ENCODE data around the gene SEMA5A. TPM values are rescaled to one million over a fixed set of nuclear protein-coding genes. Genes with fewer than 3 reads are reported as not detected.

Gene SEMA5A
- polyA plus RNA-seq, 1 donor from 2014 or later = 3.2 TPM

DNA sequence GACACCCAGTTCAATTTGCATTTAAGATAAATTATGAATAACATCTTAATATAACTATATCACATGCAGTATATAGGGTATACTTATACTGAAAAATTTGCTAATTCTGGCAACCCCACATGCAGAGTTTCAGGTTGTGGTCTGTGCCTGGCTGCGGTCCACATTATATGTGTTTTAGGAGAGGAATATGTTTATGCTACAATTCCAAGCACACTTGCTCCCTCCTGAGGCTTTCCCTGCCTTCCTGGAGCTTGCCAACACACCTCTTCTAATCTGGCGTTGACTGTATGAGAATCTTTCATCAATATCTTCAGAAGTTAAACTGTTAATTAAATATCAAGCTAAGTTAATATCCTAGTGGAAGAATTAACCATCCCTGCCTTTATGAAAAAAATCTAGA, 45.2 kb downstream of the SEMA5A start:
- no peaks in the 10 kb centered on the region for H3K79me2 ChIP-seq (replicated peaks; ENCODE audit: insufficient read depth, low read length)
- H3K27me3 ChIP-seq (ENCODE audit: insufficient read depth, low read depth, low read length) = no peaks in the 10 kb centered on the region
- no peak overlapping the region for H3K4me2 ChIP-seq (ENCODE audit: low read length)
- no peaks in the 10 kb centered on the region for H3K9me3 ChIP-seq (ENCODE audit: low read length)
- no peaks in the 10 kb centered on the region for H4K20me1 ChIP-seq (ENCODE audit: insufficient read depth)
- H3F3A ChIP-seq (ENCODE audit: insufficient read depth, low read length, poor library complexity, severe bottlenecking) = no peaks in the 10 kb centered on the region
- no peak overlapping the region for H3K4me3 ChIP-seq (ENCODE audit: low read length)
- H3K9ac ChIP-seq (ENCODE audit: low read length) = no peak overlapping the region
- H3K36me3 ChIP-seq (ENCODE audit: insufficient read depth, low read length) = no peaks in the 10 kb centered on the region
- no peaks in the 10 kb centered on the region for H3K9me2 ChIP-seq (ENCODE audit: insufficient read depth, low read length)
- H3K27ac ChIP-seq (ENCODE audit: low read length) = peak overlapping the region; percentile 24
- no peak overlapping the region for H2AFZ ChIP-seq (ENCODE audit: low read depth, low read length)
- TF ChIP-seq, protein P1, sequence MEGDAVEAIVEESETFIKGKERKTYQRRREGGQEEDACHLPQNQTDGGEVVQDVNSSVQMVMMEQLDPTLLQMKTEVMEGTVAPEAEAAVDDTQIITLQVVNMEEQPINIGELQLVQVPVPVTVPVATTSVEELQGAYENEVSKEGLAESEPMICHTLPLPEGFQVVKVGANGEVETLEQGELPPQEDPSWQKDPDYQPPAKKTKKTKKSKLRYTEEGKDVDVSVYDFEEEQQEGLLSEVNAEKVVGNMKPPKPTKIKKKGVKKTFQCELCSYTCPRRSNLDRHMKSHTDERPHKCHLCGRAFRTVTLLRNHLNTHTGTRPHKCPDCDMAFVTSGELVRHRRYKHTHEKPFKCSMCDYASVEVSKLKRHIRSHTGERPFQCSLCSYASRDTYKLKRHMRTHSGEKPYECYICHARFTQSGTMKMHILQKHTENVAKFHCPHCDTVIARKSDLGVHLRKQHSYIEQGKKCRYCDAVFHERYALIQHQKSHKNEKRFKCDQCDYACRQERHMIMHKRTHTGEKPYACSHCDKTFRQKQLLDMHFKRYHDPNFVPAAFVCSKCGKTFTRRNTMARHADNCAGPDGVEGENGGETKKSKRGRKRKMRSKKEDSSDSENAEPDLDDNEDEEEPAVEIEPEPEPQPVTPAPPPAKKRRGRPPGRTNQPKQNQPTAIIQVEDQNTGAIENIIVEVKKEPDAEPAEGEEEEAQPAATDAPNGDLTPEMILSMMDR (IDR thresholded peaks at IDR 0.05; ENCODE audit: poor library complexity, severe bottlenecking) = peak; percentile 15
- no peak for TF ChIP-seq POLR2AphosphoS5 (IDR thresholded peaks at IDR 0.05)

DNA sequence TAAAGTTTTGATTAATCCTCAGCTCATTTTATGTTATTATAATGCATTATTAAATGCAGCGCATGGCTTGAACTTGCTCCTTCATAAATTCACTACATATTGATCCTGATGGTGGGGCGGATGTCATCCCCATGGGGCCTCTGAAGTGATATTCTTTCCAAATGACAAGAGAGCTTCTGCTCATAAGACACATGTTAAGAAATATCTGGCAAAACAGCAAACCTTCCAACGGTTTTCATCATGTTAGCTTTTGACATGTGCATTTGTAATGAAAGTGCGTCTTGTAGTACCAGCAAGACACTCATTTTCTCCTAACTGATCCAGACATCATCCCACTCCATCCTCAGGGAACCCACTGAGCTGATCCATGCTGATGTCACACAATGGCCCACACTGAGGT, 45.7 kb downstream of the SEMA5A start:
- H3K27ac ChIP-seq (ENCODE audit: low read length) = peak overlapping the region; percentile 24
- no peaks in the 10 kb centered on the region for H3K9me3 ChIP-seq (ENCODE audit: low read length)
- no peak overlapping the region for H3K4me3 ChIP-seq (ENCODE audit: low read length)
- H3K9me2 ChIP-seq (ENCODE audit: insufficient read depth, low read length) = no peaks in the 10 kb centered on the region
- H3K27me3 ChIP-seq (ENCODE audit: insufficient read depth, low read depth, low read length) = no peaks in the 10 kb centered on the region
- no peaks in the 10 kb centered on the region for H3K79me2 ChIP-seq (replicated peaks; ENCODE audit: insufficient read depth, low read length)
- H2AFZ ChIP-seq (ENCODE audit: low read depth, low read length) = no peak overlapping the region
- no peak overlapping the region for H3K4me2 ChIP-seq (ENCODE audit: low read length)
- no peaks in the 10 kb centered on the region for H3F3A ChIP-seq (ENCODE audit: insufficient read depth, low read length, poor library complexity, severe bottlenecking)
- H3K9ac ChIP-seq (ENCODE audit: low read length) = no peak overlapping the region
- H4K20me1 ChIP-seq (ENCODE audit: insufficient read depth) = no peaks in the 10 kb centered on the region
- H3K36me3 ChIP-seq (ENCODE audit: insufficient read depth, low read length) = no peaks in the 10 kb centered on the region
- TF ChIP-seq POLR2AphosphoS5 (IDR thresholded peaks at IDR 0.05) (peak; percentile 64), RAD21 (conservative IDR thresholded peaks at IDR 0.05) (no peak), EZH2 (IDR thresholded peaks at IDR 0.05; ENCODE audit: borderline replicate concordance, insufficient read depth, low read length, poor library complexity, severe bottlenecking) (no peak), MXI1 (conservative IDR thresholded peaks at IDR 0.05; ENCODE audit: poor library complexity, severe bottlenecking) (peak; percentile 32), SMC3 (conservative IDR thresholded peaks at IDR 0.05; ENCODE audit: poor library complexity) (peak; percentile 18), EP300 (conservative IDR thresholded peaks at IDR 0.05; ENCODE audit: poor library complexity, severe bottlenecking) (peak; percentile 61), TAF1 (IDR thresholded peaks at IDR 0.05; ENCODE audit: low read depth) (no peak)
- TF ChIP-seq, protein P2, sequence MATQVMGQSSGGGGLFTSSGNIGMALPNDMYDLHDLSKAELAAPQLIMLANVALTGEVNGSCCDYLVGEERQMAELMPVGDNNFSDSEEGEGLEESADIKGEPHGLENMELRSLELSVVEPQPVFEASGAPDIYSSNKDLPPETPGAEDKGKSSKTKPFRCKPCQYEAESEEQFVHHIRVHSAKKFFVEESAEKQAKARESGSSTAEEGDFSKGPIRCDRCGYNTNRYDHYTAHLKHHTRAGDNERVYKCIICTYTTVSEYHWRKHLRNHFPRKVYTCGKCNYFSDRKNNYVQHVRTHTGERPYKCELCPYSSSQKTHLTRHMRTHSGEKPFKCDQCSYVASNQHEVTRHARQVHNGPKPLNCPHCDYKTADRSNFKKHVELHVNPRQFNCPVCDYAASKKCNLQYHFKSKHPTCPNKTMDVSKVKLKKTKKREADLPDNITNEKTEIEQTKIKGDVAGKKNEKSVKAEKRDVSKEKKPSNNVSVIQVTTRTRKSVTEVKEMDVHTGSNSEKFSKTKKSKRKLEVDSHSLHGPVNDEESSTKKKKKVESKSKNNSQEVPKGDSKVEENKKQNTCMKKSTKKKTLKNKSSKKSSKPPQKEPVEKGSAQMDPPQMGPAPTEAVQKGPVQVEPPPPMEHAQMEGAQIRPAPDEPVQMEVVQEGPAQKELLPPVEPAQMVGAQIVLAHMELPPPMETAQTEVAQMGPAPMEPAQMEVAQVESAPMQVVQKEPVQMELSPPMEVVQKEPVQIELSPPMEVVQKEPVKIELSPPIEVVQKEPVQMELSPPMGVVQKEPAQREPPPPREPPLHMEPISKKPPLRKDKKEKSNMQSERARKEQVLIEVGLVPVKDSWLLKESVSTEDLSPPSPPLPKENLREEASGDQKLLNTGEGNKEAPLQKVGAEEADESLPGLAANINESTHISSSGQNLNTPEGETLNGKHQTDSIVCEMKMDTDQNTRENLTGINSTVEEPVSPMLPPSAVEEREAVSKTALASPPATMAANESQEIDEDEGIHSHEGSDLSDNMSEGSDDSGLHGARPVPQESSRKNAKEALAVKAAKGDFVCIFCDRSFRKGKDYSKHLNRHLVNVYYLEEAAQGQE (IDR thresholded peaks at IDR 0.05; ENCODE audit: borderline replicate concordance) = peak; percentile 64
- TF ChIP-seq, protein P1 (IDR thresholded peaks at IDR 0.05; ENCODE audit: poor library complexity, severe bottlenecking) = no peak
